T-cell (primary cell): ENCODE results near the gene HSD11B2. TPM values are rescaled to one million over a fixed set of nuclear protein-coding genes. Genes with fewer than 3 reads are reported as not detected.

Source experiments
- ATAC-seq, 4 experiments: fragments of 200-7000 bp in 3 of 4; fragments of 150-1000 bp in 1 of 4; cut with Tn5 transposase; replicated peaks in 1 of 4; 1 replicate in 3 of 4; 2 replicates in 1 of 4; pipeline ENCODE4 v1.10.0; 2021; ENCODE audit warnings: moderate library complexity in 3 of 4, mild to moderate bottlenecking in 2 of 4, moderate number of reproducible peaks in 1 of 4
- CTCF ChIA-PET, 2 donors: fragments of 300-600 bp; sonication (Branson Sonifier 250); formaldehyde crosslinking; loops; one replicate each; lab custom pipeline; 2022; ENCODE audit warnings: antibody characterized with exemption in 2 of 2; lab: Charles Lee
- POLR2A ChIA-PET, 2 donors: fragments of 300-600 bp; sonication (Branson Sonifier 250); formaldehyde crosslinking; loops; one replicate each; lab custom pipeline; 2022; ENCODE audit warnings: antibody characterized with exemption in 2 of 2; lab: Charles Lee
- DNase-seq, 35 experiments: peaks; one replicate each; pipeline versions ENCODE4 v3.0.0 to v3.0.0-alpha.2; 2013 to 2023
- H3K27ac ChIP-seq: one replicate; pipeline ENCODE4 v1.5.1; 2013; ENCODE audit warnings: low read length
- H3K27me3 ChIP-seq, 2 experiments: replicated peaks in 1 of 2; 1 replicate in 1 of 2; 2 replicates in 1 of 2; pipeline versions ENCODE4 v1.6.1 to v1.7.0; 2013; ENCODE audit warnings: low read length in 1 of 2, mixed read lengths in 1 of 2; ENCODE audit not compliant: control insufficient read depth in 2 of 2, insufficient read depth in 2 of 2; ENCODE audit errors: extremely low read depth in 1 of 2
- H3K36me3 ChIP-seq, 2 donors: 1 replicate in 1 of 2; 2 replicates in 1 of 2; pipeline versions ENCODE4 v1.6.1 to v1.7.0; 2013; ENCODE audit warnings: low read length in 1 of 2; ENCODE audit not compliant: control insufficient read depth in 2 of 2, insufficient read depth in 1 of 2; ENCODE audit errors: extremely low read depth in 1 of 2
- H3K4me1 ChIP-seq, 2 experiments: 1 replicate in 1 of 2; 2 replicates in 1 of 2; pipeline versions ENCODE4 v1.6.1 to v1.7.0; 2013; ENCODE audit warnings: low read length in 2 of 2, mixed read lengths in 1 of 2; ENCODE audit not compliant: insufficient read depth in 2 of 2, control insufficient read depth in 1 of 2; ENCODE audit errors: extremely low read depth in 1 of 2
- H3K4me3 ChIP-seq, 2 donors: 1 replicate in 1 of 2; 2 replicates in 1 of 2; pipeline versions ENCODE4 v1.5.1 to v1.7.0; 2013; ENCODE audit warnings: mild to moderate bottlenecking in 2 of 2, low read length in 1 of 2, moderate library complexity in 1 of 2; ENCODE audit not compliant: control insufficient read depth in 1 of 2; ENCODE audit errors: extremely low read depth in 1 of 2
- H3K9me3 ChIP-seq: 2 replicates; pipeline ENCODE4 v1.7.0; 2013
- H3K27ac Mint-ChIP-seq, 2 donors: one replicate each; pipeline ENCODE4 v1.8.0; 2020 to 2021; ENCODE audit warnings: mild to moderate bottlenecking in 2 of 2, mixed read lengths in 2 of 2
- H3K27me3 Mint-ChIP-seq, 2 donors: one replicate each; pipeline ENCODE4 v1.8.0; 2021 to 2022; ENCODE audit warnings: mixed read lengths in 2 of 2
- H3K36me3 Mint-ChIP-seq: one replicate; pipeline ENCODE4 v1.8.0; 2021; ENCODE audit warnings: mixed read lengths
- H3K4me1 Mint-ChIP-seq, 3 donors: one replicate each; pipeline ENCODE4 v1.8.0; 2020 to 2022; ENCODE audit warnings: mixed read lengths in 3 of 3, mild to moderate bottlenecking in 1 of 3
- H3K4me3 Mint-ChIP-seq, 3 donors: one replicate each; pipeline ENCODE4 v1.8.0; 2020 to 2022; ENCODE audit warnings: mild to moderate bottlenecking in 3 of 3, mixed read lengths in 3 of 3, moderate library complexity in 3 of 3
- H3K9me3 Mint-ChIP-seq, 3 donors: one replicate each; pipeline ENCODE4 v1.8.0; 2020 to 2022; ENCODE audit warnings: mixed read lengths in 3 of 3
- WGBS: methylation state at CpG from one replicate; pipeline ENCODE4 v1.1.5; 2013; ENCODE audit warnings: missing lambda C conversion rate; ENCODE audit not compliant: insufficient coverage; 5-methylcytosine and 5-hydroxymethylcytosine counted together
- total RNA-seq, 35 experiments: library from RNA in 6 of 35; stranded (reverse) in 6 of 35; fragments of 120-200 nt in 1 of 35; gene quantifications; one replicate each; pipeline versions ENCODE4 v1.2.1 to v1.2.4 and lab custom pipeline; 2013 to 2026

Gene HSD11B2
- total RNA-seq, 5 donors from 2014 or later (not counting 1 experiment from before 2014, with no cell fraction given), result 0.20 to 0.32 (median 0.29) TPM; not detected in 2

GRCh38 chr16:67392301-67393059 is 38.4 kb upstream of the HSD11B2 start:
- ChIA-PET CTCF (interaction anchor here in 1 of 2 donors (0.6 kb wide), 1 partner anchor 124 kb away, joined by 6 read pairs; no protein-coding TSS in a partner anchor), POLR2A (no interaction called here)
- H3K4me3 Mint-ChIP-seq, result peak overlapping the region in 1 of 3 donors; percentile 32
- DNase-seq (no peak), ATAC-seq (no peak)
- Histone ChIP-seq H3K27me3 (peaks cover 0 to 61% of the 10 kb centered on the region in 2 experiments), H3K9me3 (no peaks in the 10 kb centered on the region), H3K27ac (no peak overlapping the region), H3K4me1 (peaks cover 0 to 22% of the 10 kb centered on the region in 2 experiments), H3K4me3 (no peak overlapping the region), H3K36me3 (no peaks in the 10 kb centered on the region)
- no peaks in the 10 kb centered on the region for H3K9me3 Mint-ChIP-seq
- peaks cover 27 to 43% of the 10 kb centered on the region in 2 donors for H3K27me3 Mint-ChIP-seq
- H3K36me3 Mint-ChIP-seq, result no peaks in the 10 kb centered on the region
- WGBS, result 87% methylated on average over 18 of the region's 18 CpGs
- H3K4me1 Mint-ChIP-seq, result peaks cover 7 to 8% (median 8%) of the 10 kb centered on the region in 3 donors
- no peak overlapping the region for H3K27ac Mint-ChIP-seq

GRCh38 chr16:67393111-67393787 is 37.7 kb upstream of the HSD11B2 start, which contains the start of gene TPPP3:
TSS of gene TPPP3 (minus strand) at chr16:67393498. CDS start at chr16:67391111, 2,387 bp downstream.
- Mint-ChIP-seq H3K9me3 (no peaks in the 10 kb centered on the region), H3K27me3 (peaks cover 30 to 45% of the 10 kb centered on the region in 2 donors), H3K36me3 (no peaks in the 10 kb centered on the region), H3K27ac (no peak within 1 kb of the TSS), H3K4me1 (peaks cover 7 to 8% (median 8%) of the 10 kb centered on the region in 3 donors), H3K4me3 (peak within 1 kb of the TSS; percentile 47 to 71 (median 50))
- Histone ChIP-seq H3K9me3 (no peaks in the 10 kb centered on the region), H3K4me1 (peaks cover 0 to 22% of the 10 kb centered on the region in 2 experiments), H3K4me3 (peak within 1 kb of the TSS in 1 of 2 donors; percentile 29), H3K27ac (no peak within 1 kb of the TSS), H3K27me3 (peaks cover 0 to 69% of the 10 kb centered on the region in 2 experiments), H3K36me3 (no peaks in the 10 kb centered on the region)
- ATAC-seq, result peak; percentile 29 to 74 (median 34)
- ChIA-PET POLR2A (no interaction called here), CTCF (no interaction called here)
- DNase-seq, result peak in 17 of 35 experiments; percentile 12 to 54 (median 24)
- WGBS, result 16% methylated on average over 48 of the region's 56 CpGs

DNA sequence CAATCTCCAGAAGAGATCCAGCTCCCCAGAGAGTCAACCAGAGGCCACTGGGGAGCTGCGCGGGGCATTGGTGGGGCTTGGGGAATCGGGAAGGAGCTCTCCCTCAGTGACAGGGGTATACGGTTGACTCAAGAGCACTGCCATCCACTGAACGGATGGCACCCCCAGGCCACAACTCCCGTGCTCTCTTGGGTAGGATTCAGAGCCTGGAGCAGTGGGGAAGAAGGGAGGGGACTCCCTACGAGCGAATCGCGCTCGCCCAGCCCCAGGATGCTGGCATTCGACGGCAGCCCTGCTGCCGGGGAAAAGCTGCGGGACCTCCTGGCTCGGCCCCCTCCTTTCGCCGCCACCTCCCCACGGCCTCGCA is 37.1 kb upstream of the HSD11B2 start:
- Mint-ChIP-seq H3K4me1 (peaks cover 7 to 8% (median 8%) of the 10 kb centered on the region in 3 donors), H3K9me3 (no peaks in the 10 kb centered on the region), H3K4me3 (peak overlapping the region; percentile 47 to 71 (median 50)), H3K27me3 (peaks cover 32 to 47% of the 10 kb centered on the region in 2 donors), H3K27ac (no peak overlapping the region), H3K36me3 (no peaks in the 10 kb centered on the region)
- ATAC-seq (peak in 2 of 4 experiments; percentile 18 to 32), DNase-seq (no peak)
- 17% methylated on average over 19 of the region's 20 CpGs for WGBS
- peaks cover 0 to 74% of the 10 kb centered on the region in 2 experiments for H3K27me3 ChIP-seq
- ChIA-PET CTCF (no interaction called here), POLR2A (no interaction called here)
- H3K36me3 ChIP-seq, result no peaks in the 10 kb centered on the region
- H3K4me1 ChIP-seq, result peaks cover 0 to 22% of the 10 kb centered on the region in 2 experiments
- H3K27ac ChIP-seq, result no peak overlapping the region
- H3K4me3 ChIP-seq, result peak overlapping the region in 1 of 2 donors; percentile 29
- no peaks in the 10 kb centered on the region for H3K9me3 ChIP-seq

DNA sequence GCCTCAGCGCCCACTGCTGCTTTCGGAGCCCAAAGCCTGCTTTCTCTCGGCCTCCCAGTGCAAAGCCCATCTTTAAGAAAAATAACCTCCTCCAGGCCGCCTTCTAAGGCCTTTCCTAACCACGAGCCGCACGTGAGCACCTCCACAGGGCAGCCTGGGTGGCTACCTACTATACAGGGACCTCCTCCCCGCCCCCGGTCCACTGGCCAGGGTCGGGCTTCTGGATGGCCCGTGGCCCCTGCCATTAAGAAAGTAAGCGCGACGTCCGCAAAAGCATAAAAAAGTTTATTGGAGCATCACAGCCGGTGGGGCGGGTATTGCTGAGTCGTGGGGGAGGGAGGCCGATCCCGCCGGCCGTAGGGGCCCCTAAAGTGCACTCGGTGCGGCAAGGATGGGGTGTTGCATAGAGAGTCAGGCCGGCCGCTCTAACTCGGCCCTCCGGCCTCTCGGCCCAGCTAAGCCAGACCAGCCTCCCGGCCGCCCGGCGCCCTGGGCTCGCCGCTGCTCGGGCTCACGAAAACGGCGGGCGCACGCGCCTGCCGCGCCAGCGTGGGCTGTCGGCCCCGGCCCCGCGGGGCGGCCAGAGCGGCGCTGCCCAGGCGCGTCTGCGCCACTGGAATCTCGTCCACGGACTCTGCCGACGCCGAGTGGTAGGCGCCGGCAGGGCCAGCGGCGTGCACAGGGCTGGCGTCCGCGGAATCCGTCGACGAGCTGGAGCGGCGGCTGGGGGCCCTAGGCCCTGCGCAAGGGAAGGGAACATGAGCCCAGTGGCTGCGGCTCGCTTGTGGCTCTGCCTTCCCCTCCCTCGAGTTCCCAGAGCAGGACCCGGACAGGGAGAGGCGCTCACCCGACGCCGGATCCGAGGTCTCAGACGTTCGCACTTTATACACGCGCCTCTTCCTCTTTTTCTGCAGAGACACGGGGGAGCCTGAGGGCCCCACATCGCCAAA is 36.5 kb upstream of the HSD11B2 start:
- Mint-ChIP-seq H3K27me3 (peaks cover 32 to 47% of the 10 kb centered on the region in 2 donors), H3K4me3 (peak overlapping the region; percentile 47 to 71 (median 50)), H3K9me3 (no peaks in the 10 kb centered on the region), H3K27ac (no peak overlapping the region), H3K4me1 (peaks cover 7 to 8% (median 8%) of the 10 kb centered on the region in 3 donors), H3K36me3 (no peaks in the 10 kb centered on the region)
- H3K27me3 ChIP-seq, result peaks cover 0 to 79% of the 10 kb centered on the region in 2 experiments
- ChIA-PET CTCF (no interaction called here), POLR2A (no interaction called here)
- H3K4me1 ChIP-seq, result peaks cover 0 to 25% of the 10 kb centered on the region in 2 experiments
- H3K36me3 ChIP-seq, result no peaks in the 10 kb centered on the region
- WGBS, result 7% methylated on average over 80 of the region's 88 CpGs
- DNase-seq (peak in 2 of 35 experiments; percentile 12), ATAC-seq (peak; percentile 9 to 23 (median 18))
- no peak overlapping the region for H3K27ac ChIP-seq
- H3K9me3 ChIP-seq, result no peaks in the 10 kb centered on the region
- H3K4me3 ChIP-seq, result peak overlapping the region in 1 of 2 donors; percentile 29

DNA sequence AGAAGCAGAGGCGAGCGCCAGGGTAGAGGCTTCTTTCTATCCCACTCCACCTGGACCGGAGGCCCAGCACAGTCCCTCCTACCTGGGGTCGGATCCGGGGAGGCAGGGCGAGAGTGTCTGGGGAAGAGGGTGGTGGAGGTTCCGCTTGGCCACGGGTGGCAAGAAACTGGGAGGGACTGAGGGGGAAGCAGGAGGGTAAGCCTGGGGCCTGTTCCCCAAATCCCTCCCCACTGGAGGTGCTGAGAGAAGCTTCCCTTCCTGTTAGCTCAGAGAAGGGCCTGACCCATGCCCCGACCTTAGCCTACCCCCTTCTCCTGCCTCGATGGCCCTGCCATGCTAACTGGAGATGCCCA is 35.8 kb upstream of the HSD11B2 start:
- Histone ChIP-seq H3K27me3 (peaks cover 0 to 85% of the 10 kb centered on the region in 2 experiments), H3K4me1 (peaks cover 0 to 27% of the 10 kb centered on the region in 2 experiments), H3K27ac (no peak overlapping the region), H3K4me3 (no peak overlapping the region), H3K9me3 (no peaks in the 10 kb centered on the region), H3K36me3 (no peaks in the 10 kb centered on the region)
- H3K9me3 Mint-ChIP-seq, result no peaks in the 10 kb centered on the region
- H3K4me1 Mint-ChIP-seq, result peaks cover 7 to 8% (median 8%) of the 10 kb centered on the region in 3 donors
- DNase-seq (no peak), ATAC-seq (no peak)
- ChIA-PET POLR2A (no interaction called here), CTCF (no interaction called here)
- H3K27ac Mint-ChIP-seq, result no peak overlapping the region
- peaks cover 32 to 46% of the 10 kb centered on the region in 2 donors for H3K27me3 Mint-ChIP-seq
- 71% methylated on average over 2 of the region's 10 CpGs for WGBS
- H3K36me3 Mint-ChIP-seq, result no peaks in the 10 kb centered on the region
- peak overlapping the region in 1 of 3 donors; percentile 24 for H3K4me3 Mint-ChIP-seq
